ENCODE data around the gene BTBD19. TPM values are rescaled to one million over a fixed set of nuclear protein-coding genes. Genes with fewer than 3 reads are reported as not detected.

The BTBD19 gene
- total RNA-seq, 1 experiment from 2014 or later: 11.6 TPM

- ChIA-PET POLR2A (interaction anchor here (0.8 to 2.0 kb wide), 7 partner anchors 10 to 59 kb away, joined by 3 to 13 read pairs (median 5); partner anchors contain the start of gene PLK3), RAD21 (ENCODE audit: low non-redundant PET in 1 of 2, low total read pairs in 2 of 2, uncharacterized antibody in 2 of 2, unreplicated experiment in 2 of 2) (interaction anchor here in 1 of 2 experiments (1.1 kb wide), 1 partner anchor 13 kb away, joined by 3 read pairs; no protein-coding TSS in a partner anchor), CTCF (interaction anchor here (0.6 to 1.1 kb wide), 3 partner anchors 13 to 232 kb away, joined by 3 to 4 read pairs (median 4); no protein-coding TSS in a partner anchor)
- no peak overlapping the region for H3K27ac ChIP-seq (ENCODE audit: low read depth, low read length)
- ATAC-seq (peak; percentile 28), DNase-seq (ENCODE audit: low read depth, low spot score) (no peak)
- no TSS peak for BruUV-seq (replicated peaks)
- no peaks in the 10 kb centered on the region for H3K9me3 ChIP-seq (ENCODE audit: control insufficient read depth in 1 of 2, insufficient read depth in 1 of 2, low read depth in 1 of 2, low read length in 2 of 2)
- H3K9me2 ChIP-seq (ENCODE audit: insufficient read depth): no peaks in the 10 kb centered on the region
- H3K4me1 ChIP-seq (ENCODE audit: control insufficient read depth in 1 of 2, insufficient read depth in 2 of 2, low read length in 2 of 2): peaks cover 10 to 19% of the 10 kb centered on the region in 2 experiments
- TF ChIP-seq RAD21 (IDR thresholded peaks at IDR 0.05; ENCODE audit: low read depth): no peak
- TF ChIP-seq POLR2AphosphoS5 (IDR thresholded peaks at IDR 0.05; ENCODE audit: low read depth, low read length): peak; percentile 51
- TF ChIP-seq CEBPB (IDR thresholded peaks at IDR 0.05; ENCODE audit: low read depth): no peak
- no peak for TF ChIP-seq ATF3 (IDR thresholded peaks at IDR 0.05)
- H3K79me2 ChIP-seq (ENCODE audit: insufficient read depth, low read length): peaks cover 34% of the 10 kb centered on the region
- H4K20me1 ChIP-seq (ENCODE audit: insufficient read depth): peaks cover 18% of the 10 kb centered on the region; the same call in 1 of the 2 replicates
- H2AFZ ChIP-seq (ENCODE audit: low read depth, low read length, poor library complexity, severe bottlenecking): no peak overlapping the region
- H3K27me3 ChIP-seq (ENCODE audit: insufficient read depth, low read length): no peaks in the 10 kb centered on the region
- H3K4me3 ChIP-seq (replicated peaks in 1 of 2; ENCODE audit: low read depth in 1 of 2, low read length in 2 of 2): no peak overlapping the region
- H3K4me2 ChIP-seq (ENCODE audit: low read length): no peak overlapping the region
- intact Hi-C loops (cut with micrococcal nuclease): no loop called here
- no peak overlapping the region for H3K9ac ChIP-seq (ENCODE audit: low read length)
- H3K36me3 ChIP-seq (ENCODE audit: control insufficient read depth in 1 of 2, insufficient read depth in 2 of 2, low read length in 2 of 2): peaks cover 28 to 49% of the 10 kb centered on the region in 2 experiments
Measured at GRCh38 chr1:44780583-44781121, 27.7 kb upstream of the BTBD19 start.

- ATAC-seq (no peak), DNase-seq (ENCODE audit: low read depth, low spot score) (no peak)
- no peaks in the 10 kb centered on the region for H3K9me2 ChIP-seq (ENCODE audit: insufficient read depth)
- H3K9ac ChIP-seq (ENCODE audit: low read length): no peak overlapping the region
- intact Hi-C loops (cut with micrococcal nuclease): no loop called here
- CTCF ChIA-PET: interaction anchor here (1.1 kb wide), 1 partner anchor 16 kb away, joined by 3 read pairs; the partner anchor contains the start of gene PLK3
- peaks cover 9 to 19% of the 10 kb centered on the region in 2 experiments; a peak in 3 of 4 replicates for H3K36me3 ChIP-seq (ENCODE audit: control insufficient read depth in 1 of 2, insufficient read depth in 2 of 2, low read length in 2 of 2)
- POLR2A ChIA-PET: interaction anchor here (1.1 to 3.7 kb wide), 5 partner anchors 8 to 53 kb away, joined by 3 to 16 read pairs (median 6); partner anchors contain the start of genes RNU5D-1 and RPS8
- peaks cover 2% of the 10 kb centered on the region; the same call in 1 of the 2 replicates for H4K20me1 ChIP-seq (ENCODE audit: insufficient read depth)
- H3K9me3 ChIP-seq (ENCODE audit: control insufficient read depth in 1 of 2, insufficient read depth in 1 of 2, low read depth in 1 of 2, low read length in 2 of 2): no peaks in the 10 kb centered on the region
- no peak overlapping the region for H3K4me2 ChIP-seq (ENCODE audit: low read length)
- H3K27me3 ChIP-seq (ENCODE audit: insufficient read depth, low read length): no peaks in the 10 kb centered on the region
- H2AFZ ChIP-seq (ENCODE audit: low read depth, low read length, poor library complexity, severe bottlenecking): no peak overlapping the region
- no TSS peak for BruUV-seq (replicated peaks)
- H3K4me1 ChIP-seq (ENCODE audit: control insufficient read depth in 1 of 2, insufficient read depth in 2 of 2, low read length in 2 of 2): peaks cover 6 to 24% of the 10 kb centered on the region in 2 experiments
- H3K27ac ChIP-seq (ENCODE audit: low read depth, low read length): no peak overlapping the region
- RAD21 ChIA-PET (ENCODE audit: low non-redundant PET in 1 of 2, low total read pairs in 2 of 2, uncharacterized antibody in 2 of 2, unreplicated experiment in 2 of 2): no interaction called here
- no peak for TF ChIP-seq EZH2phosphoT487 (IDR thresholded peaks at IDR 0.05; ENCODE audit: borderline replicate concordance)
- no peak for TF ChIP-seq JUND (IDR thresholded peaks at IDR 0.05)
- TF ChIP-seq SRF (IDR thresholded peaks at IDR 0.05; ENCODE audit: low read depth): no peak
- no peak for TF ChIP-seq SP1 (IDR thresholded peaks at IDR 0.05; ENCODE audit: low read depth)
- peaks cover 3% of the 10 kb centered on the region; the same call in 1 of the 2 replicates for H3K79me2 ChIP-seq (ENCODE audit: insufficient read depth, low read length)
- H3K4me3 ChIP-seq (replicated peaks in 1 of 2; ENCODE audit: low read depth in 1 of 2, low read length in 2 of 2): no peak overlapping the region
Measured at GRCh38 chr1:44783697-44784093, 24.6 kb upstream of the BTBD19 start.

All from HCT116 (cell line).